HG03097 (cell line): ENCODE measurements around the gene MAP3K4.

Source experiments
- ATAC-seq: cut with Tn5 transposase; IDR thresholded peaks from one replicate; pipeline ENCODE4 v1.9.1; 2021; ENCODE audit not compliant: unreplicated experiment, low FRiP score

The MAP3K4 gene

DNA sequence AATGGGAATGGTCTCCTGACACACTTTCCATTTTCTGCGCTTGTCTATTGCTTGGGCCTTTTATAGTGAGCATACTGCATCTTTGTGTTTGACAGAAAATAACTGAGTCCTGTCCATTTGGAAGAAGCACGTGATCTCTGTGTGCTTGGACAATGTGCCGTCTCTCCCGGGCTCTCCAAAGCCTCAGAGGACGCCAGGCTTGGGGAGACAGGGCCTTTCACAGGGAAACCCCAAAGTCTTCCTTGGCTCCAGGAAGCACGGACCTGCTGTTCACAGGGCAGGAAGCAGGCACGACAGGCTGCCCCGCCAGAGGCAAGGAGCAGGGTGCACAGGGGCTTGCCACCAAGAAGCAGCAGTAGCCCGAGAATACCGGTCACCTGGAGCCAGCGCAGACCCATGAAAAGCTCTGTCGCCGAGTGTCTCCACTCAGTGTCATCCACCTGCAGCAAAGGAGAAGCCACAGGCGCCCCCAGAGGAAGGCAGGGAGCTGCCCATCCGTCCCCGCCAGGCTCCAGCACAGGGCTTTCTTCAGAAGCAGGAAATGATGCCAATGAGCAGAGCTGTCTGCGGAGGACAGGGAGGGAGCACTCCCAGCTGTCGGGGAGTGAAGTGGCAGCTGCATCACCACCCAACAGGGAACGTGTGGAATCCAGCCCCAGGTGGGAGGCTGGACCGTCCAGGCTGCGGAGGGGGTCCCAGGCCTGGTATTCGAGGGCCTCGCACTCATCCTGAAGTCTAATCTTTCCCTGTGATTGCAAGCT lies 147.2 kb downstream of the MAP3K4 start:
- no peak for ATAC-seq

DNA sequence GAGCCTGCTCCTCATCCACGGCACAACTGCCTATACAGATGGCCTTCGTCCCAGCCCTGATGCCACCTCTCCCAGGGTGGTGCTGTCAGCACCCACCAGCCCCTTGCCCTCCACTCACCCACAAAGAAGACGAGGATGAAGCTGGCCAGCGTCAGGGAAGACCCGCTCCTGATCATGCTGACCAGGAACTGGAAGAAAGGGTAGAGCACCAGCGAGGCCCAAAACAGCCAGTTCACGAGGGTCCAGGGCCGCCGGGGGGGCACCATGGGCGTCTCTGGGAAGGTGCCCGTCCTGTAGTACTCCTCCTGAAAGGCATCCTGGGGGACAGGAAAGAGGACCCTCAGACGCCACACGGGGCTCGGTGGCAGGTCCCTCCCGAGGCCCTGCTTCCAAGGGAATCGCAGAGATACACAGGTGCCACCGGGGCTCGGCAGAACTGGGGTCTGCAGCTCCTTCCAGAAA lies 147.8 kb downstream of the MAP3K4 start:
- ATAC-seq, result no peak

DNA sequence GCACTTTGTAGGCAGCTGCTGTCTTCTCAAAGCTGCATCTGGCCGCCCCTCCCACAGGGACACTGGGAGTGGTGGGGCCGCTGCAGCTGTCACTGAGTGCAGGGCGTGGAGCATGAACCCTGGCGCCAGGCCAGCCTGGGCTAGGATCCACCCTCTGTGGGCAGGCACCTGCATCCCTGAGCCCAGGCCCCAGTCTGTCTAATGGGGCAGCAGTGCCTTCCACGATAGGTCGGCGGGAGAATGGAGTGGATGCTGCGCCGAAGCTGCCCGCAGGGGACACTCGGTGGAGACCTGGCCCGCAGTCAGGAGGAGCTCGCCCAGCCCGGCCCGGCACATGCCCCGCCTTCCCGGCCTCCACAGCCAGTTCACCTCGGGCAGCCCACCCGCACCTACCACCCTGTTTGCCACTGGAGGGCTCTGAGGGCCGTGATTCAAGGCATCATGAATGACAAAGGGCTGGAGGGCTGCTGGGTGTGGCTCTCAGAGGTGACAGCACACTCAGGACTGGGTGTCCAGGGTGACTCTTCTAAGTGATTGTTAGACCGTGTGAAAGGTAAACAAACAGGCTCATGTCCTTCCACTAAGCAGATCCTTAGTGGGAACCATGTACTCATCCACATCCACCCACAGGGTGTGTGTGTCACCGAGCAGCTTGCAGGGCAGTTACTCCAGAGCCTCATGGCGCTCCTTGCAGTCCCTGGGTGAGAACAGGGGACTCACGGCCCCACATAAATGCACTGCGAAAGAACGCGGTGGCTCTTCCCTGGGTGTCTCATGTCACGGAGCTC lies 148.4 kb downstream of the MAP3K4 start:
- no peak for ATAC-seq

DNA sequence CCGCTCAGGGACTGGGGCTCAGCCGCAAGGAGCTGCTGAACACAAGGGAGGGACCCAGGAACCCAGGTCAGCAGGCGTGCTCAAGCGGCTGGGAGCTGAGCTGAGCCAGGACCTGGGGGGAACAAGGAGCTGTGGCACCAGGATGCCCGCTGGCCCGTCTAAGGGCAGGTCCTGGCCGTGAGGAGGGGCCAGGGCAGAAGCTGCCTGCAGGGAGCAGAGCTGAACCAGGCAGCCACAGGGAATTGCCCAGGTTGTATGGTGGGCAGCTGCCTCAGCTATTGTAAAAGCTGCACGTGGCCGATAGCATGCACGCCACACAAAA lies 148.9 kb downstream of the MAP3K4 start:
- ATAC-seq, result no peak

DNA sequence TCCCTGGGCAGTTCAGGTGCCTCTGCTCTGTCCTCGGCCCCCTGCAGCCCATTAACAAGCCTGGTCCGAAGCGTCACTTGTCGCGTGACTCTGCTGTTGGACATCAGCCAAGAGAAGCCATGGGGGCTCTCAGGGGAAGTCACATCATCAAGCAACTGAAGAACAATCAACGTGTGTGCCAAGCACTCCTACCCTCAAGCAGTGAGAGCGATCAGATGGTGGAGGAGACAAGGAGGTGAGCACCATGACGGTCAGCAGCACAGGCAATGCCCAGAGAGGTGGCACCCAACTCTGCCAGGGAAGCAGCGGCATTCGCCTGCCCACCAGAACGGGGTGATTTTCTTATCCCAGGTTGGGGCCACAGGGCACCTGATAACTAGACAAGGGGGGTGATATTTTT lies 149.6 kb downstream of the MAP3K4 start:
- ATAC-seq, result no peak

DNA sequence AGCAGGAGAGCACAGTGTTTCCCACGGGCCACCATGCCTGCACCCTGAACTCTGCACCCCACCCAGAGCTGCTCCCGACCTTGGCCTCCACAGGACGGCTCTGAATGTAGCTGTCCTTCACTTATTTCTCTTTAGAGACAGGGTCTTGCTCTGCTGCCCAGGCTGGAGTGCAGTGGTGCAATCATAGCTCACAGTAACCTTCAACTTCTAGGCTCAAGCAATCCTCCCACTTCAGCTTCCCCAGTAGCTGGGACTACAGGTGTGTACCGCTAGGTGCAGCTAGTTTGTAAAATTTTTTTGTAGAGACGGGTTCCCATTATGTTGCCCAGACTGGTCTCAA lies 151.4 kb downstream of the MAP3K4 start:
- ATAC-seq, result no peak

DNA sequence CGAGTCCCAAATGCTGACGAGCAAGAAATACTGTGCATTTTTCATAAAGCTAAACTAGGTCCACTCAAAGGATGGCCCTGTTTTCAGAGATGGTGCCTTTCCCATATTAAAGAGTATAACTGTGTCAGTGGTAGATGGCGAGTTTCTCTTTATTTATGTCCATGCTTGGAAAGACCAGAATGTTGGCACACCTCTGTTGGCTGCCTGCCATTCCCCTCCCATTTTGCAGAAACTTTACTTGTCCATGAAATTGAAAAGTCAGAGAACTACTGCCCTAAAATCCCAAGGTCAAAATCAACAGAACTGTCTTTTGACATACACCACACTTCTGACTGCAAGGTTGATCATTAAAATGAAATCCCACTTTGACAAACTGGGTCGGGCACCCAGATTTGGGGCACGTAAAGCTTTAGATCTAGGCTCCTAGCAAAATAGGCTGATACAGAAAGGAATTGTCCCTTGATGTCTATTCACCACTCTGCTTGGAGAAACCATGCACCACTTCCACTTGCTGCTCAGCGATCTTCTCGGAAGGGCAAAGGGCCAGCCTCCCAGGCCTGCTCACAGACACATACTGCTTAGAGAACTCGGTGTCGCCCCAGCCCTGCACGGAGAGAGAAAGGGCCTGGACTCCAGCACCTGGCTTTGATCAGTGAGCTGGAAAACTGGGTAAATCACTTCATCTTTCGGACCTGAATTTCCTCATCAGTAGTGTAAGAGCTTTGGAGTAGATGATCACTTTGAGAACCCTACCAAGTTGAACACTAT lies 152.3 kb downstream of the MAP3K4 start:
- no peak for ATAC-seq

DNA sequence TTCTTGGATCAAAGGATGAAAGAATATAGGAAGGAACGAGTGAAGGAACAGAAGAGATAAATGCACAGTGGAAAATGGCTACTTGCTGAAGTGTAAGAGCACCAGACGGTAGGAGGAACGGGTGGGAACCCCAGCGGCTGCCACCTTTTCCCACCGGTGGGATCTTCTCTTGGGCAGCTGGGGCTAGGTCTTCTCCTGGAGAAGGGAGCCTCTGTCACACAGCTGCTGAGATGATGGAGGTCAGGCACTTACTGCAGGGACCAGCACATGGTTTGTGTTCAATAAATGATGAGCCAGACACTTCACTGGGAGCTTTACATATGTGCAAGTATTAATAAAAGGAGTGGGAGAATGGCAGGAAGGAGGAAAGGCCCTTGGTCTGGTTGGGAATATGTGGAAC lies 158.6 kb downstream of the MAP3K4 start:
- no peak for ATAC-seq

DNA sequence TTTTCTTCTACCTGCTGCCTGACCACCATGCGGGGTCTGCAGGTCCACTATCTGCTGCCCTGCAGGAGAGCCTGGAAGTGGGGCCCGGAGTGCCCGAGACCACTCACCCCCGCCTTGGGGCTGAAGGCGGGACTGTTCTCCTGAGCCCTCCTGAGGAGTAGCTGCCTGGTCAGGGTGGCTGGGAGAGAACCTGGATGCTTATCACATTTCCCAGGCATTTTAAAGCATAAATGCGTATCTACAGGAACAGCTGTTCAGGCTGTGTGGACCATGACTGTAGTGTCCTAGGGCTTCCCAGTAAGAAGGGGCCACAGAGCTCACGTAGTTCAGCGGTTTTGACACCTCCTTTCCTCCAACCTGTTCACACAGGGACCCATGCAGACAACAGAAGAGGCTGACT lies 159.0 kb downstream of the MAP3K4 start:
- no peak for ATAC-seq

DNA sequence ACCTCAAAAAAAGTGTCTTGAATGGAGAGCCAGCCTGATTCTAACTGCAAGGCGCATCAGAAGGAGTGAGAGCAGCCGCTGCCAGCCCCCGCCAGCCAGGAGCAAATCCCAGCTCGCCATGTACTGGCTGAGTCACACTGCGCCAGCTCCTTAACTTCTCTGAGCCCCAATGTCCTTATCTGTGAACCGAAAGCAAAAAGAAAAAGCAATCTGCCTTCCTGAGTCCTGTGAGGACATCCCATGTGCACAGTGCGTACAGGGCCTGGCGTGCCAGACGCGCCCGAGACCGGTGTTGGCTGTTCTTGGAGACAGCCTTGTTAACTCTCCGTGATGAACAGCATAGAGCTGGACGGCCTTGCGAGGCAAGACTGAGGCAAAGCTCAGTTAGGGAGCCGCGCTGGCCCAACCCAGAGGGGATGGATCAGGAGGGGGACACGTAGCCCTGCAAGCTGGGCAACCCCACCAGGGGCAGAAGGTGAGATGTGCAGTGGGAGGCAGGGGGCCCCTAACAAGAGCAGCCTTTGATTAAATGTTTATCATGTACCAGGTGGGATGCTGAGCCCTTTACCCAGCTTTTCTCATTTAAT lies 159.6 kb downstream of the MAP3K4 start:
- ATAC-seq, result no peak

DNA sequence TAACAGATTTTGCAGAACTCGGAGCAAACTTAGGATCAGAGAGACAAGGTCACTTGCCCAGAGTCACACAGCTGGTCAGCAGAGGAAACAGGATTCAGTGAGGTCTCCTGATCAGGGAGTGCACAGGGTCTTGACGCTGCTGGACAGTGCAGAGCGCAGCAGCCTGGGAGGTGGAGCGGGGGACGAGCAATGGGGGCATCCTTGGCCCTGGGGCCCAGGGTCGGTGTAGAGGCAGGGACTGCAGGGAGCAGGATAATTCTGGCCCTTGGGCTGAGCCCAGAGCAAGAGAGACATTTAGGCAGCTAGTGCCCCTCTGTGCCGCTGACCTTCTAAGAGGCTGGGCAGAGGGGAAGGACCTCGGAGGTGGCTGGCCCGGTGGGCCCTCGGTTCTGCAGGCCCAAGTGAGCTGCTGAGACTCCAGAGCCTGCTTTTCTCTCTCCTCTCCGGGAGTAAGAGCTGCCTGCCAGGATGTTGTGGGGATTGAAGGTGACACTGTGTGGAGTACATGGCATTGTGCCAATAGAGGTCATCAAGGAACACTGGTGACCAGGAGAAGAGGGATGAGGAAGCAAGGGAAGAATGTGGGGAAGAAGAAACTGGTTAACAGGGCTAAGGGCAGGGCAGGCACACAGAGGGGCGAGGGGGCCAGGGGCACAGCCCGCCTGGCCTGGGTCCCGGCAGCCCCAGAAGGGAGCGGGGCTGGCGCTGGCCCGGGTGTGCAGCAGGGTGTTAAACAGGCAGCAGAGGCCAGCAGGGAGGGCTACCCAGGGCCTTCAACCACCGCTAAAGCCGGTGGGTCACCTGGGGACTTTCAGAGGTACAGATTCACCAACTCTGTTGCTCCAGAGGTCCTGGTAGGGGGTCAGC lies 160.3 kb downstream of the MAP3K4 start:
- ATAC-seq, result no peak

DNA sequence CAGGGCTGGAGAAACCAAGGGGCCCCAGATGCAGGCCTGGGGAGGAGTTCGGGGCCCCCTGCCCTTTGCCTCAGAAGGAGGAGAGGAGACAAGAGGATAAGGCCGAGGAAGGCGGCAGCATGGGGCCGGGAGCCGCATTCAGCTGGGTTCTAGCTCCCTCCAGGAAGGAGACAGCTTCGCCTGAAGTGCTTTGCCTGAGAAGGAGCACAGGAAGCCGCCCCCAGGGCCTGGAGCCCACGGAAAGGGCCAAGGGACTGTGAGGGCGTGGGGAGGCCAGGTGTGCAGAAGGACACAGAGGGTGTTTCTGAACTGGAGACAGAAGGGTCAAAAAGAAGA lies 160.9 kb downstream of the MAP3K4 start:
- ATAC-seq, result no peak

DNA sequence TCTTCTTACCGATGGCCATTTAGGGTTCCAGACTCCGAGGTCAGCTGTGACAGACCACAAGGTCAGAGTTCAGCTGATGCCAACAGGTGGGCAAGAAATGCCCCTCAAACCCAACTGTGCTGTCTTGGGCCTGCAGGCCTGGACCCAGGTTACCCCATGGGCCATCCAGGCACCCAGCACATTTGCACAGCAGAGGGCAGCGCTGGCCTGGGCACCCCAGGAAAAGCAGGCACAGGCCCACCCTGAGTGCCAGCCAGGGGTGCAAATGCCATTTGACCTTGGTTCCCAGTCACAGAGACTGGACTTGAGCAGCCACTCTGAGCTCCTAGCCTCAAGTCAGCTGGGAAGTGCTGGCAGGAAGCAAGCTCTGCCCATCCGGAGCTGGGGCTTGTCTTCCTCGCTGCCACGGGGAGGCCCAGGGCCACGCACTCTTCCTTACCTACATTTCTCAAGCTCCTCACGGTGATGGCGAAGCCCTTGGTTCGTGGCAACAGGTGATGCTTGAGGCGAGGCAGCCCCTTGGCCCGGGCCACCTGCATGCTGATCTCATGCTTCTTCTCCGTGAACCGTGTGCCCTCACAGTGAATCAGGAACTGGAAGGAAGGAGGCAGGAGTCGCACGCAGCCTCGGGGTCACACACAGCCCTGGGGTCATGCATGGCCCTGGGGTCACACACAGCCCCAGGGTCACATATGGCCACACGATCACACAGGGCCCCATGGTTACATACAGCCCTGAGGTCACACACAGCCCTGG lies 161.5 kb downstream of the MAP3K4 start:
- ATAC-seq, result no peak

DNA sequence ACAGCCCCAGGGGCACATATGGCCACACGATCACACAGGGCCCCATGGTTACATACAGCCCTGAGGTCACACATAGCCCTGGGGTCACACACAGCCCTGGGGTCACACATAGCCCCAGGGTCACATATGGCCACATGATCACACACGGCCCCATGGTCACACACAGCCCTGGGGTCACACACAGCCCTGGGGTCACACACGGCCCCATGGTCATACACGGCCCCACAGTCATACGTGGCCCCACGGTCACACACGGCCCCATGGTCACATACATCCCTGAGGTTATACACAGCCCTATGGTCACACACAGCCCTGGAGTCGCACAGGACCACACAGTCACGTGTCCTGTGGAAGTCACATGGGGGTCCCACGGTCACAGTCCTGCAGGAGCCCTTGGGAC lies 162.2 kb downstream of the MAP3K4 start:
- ATAC-seq, result no peak

DNA sequence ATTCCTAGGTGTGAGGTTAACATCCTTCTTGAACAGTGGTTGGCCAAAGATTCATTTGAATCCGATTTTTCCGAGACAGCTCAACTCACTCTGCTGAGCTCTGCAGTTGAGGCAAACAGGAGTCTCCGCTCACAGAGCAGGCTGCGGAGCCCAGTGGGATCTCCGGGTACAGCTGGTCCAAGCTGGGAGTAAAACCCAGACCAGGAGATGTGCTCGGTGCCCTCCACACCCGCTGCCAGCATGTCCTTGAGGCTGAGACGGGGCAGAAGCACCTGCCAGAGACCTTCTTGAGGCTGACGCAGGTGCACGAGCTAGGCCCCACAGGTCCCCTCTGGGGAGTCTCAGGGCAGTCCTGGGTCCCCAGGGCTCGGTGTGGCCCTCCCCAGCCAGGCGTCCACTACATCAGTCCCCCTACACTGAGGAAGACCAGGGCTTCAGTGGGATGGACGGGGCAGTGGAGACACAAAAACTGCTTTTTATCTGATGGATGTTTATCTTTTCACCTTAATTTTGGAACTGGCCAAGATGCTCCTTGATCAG lies 163.3 kb downstream of the MAP3K4 start:
- no peak for ATAC-seq

DNA sequence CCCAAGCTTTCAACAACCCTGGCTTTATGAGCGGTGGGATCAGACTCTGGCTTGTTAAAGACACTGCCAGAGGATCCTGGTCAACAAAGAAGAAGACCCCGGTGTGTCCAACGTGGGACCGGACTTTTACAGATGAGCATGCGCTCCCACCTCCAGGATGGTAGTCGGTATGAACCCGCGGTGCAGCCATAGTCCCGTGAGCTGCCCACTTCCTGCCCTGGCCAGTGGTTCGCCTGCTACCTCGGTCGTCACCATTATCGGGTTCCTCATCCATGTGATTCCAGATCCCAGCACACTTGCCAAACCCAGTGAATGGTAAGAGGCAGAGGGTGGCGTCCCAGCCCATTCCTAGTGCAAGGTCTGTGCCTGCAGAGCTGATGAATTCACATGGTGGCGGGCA lies 169.6 kb downstream of the MAP3K4 start:
- ATAC-seq, result no peak

DNA sequence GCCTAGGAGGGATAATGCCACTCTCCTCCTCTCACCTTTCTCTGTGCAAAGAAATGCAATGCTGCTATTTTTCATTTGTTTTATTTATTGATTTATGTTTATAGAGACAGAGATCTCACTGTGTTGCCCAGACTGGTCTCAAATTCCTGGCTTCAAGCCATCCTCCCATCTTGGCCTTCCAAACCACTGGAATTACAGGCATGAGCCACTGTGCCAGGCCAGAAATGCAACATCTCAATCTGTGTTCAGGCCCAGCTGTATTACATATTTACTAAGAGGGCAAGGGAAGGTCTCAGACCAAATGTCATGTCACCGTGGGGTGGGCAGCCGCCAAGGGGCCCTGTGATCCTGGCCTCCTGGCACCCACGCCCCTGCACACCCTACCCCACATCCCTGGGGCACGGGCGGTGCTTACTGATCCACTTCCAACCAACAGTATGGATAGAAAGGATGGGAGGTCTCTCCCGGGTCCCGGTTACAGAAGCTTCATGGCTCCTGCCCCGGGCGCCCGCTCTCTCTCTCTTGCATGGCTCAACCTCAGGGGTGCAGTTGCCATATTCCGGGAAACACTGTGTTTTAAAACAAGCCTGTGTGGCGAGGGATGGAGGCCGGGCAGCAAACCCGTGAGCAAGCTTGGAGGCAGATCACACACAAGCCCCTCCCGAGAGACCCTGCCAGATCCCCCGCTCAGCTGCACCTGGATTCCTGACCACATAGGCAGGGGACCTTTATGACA lies 170.5 kb downstream of the MAP3K4 start:
- ATAC-seq, result no peak

DNA sequence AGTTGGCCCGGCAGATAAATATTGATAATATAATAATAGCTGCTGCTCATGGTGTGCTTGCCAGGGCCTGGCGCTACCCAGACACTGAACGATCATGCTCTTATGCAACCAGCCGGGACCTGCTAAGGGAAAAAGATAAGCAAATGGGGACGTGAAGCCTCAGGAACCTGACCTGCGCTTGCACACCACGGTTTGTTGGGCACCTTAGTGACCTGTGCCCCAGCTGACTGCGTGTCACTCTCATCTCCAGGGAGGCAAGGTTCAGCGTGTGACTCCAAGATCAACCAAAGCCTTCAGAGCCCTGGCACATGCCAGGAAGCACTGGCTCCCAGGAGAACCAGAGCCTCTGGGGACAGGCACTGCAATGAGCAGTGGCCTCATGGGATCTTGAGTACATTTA lies 171.2 kb downstream of the MAP3K4 start:
- ATAC-seq, result no peak
